ENCODE results near the gene HEPN1.

DNA sequence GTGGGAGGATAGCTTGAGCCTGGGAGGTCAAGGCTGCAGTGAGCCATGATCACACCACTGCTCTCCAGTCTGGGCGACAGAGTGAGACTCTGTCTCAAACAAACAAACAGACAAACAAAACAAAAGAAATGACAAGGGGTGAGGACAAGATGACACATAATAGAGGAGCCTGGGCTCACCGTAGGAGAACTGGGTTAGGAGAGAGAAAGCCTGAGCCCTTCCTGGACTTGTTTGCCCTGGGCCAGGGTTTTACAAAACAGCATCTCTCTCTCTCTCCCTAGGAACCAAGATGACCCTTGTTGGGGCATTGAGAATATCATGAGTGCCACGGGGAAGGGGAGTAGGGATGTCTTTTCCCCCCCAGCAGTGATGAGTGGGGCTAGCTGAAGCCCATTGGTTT lies 38.1 kb upstream of the HEPN1 start:
- TF ChIP-seq, protein P1, sequence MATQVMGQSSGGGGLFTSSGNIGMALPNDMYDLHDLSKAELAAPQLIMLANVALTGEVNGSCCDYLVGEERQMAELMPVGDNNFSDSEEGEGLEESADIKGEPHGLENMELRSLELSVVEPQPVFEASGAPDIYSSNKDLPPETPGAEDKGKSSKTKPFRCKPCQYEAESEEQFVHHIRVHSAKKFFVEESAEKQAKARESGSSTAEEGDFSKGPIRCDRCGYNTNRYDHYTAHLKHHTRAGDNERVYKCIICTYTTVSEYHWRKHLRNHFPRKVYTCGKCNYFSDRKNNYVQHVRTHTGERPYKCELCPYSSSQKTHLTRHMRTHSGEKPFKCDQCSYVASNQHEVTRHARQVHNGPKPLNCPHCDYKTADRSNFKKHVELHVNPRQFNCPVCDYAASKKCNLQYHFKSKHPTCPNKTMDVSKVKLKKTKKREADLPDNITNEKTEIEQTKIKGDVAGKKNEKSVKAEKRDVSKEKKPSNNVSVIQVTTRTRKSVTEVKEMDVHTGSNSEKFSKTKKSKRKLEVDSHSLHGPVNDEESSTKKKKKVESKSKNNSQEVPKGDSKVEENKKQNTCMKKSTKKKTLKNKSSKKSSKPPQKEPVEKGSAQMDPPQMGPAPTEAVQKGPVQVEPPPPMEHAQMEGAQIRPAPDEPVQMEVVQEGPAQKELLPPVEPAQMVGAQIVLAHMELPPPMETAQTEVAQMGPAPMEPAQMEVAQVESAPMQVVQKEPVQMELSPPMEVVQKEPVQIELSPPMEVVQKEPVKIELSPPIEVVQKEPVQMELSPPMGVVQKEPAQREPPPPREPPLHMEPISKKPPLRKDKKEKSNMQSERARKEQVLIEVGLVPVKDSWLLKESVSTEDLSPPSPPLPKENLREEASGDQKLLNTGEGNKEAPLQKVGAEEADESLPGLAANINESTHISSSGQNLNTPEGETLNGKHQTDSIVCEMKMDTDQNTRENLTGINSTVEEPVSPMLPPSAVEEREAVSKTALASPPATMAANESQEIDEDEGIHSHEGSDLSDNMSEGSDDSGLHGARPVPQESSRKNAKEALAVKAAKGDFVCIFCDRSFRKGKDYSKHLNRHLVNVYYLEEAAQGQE (IDR thresholded peaks at IDR 0.05; ENCODE audit: borderline replicate concordance) = no peak
- TF ChIP-seq, protein P2, sequence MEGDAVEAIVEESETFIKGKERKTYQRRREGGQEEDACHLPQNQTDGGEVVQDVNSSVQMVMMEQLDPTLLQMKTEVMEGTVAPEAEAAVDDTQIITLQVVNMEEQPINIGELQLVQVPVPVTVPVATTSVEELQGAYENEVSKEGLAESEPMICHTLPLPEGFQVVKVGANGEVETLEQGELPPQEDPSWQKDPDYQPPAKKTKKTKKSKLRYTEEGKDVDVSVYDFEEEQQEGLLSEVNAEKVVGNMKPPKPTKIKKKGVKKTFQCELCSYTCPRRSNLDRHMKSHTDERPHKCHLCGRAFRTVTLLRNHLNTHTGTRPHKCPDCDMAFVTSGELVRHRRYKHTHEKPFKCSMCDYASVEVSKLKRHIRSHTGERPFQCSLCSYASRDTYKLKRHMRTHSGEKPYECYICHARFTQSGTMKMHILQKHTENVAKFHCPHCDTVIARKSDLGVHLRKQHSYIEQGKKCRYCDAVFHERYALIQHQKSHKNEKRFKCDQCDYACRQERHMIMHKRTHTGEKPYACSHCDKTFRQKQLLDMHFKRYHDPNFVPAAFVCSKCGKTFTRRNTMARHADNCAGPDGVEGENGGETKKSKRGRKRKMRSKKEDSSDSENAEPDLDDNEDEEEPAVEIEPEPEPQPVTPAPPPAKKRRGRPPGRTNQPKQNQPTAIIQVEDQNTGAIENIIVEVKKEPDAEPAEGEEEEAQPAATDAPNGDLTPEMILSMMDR (IDR thresholded peaks at IDR 0.05; ENCODE audit: poor library complexity, severe bottlenecking) = no peak
- no peak for TF ChIP-seq POLR2AphosphoS5 (IDR thresholded peaks at IDR 0.05)
- no peak for TF ChIP-seq EP300 (conservative IDR thresholded peaks at IDR 0.05; ENCODE audit: poor library complexity, severe bottlenecking)
- TF ChIP-seq EZH2 (IDR thresholded peaks at IDR 0.05; ENCODE audit: borderline replicate concordance, insufficient read depth, low read length, poor library complexity, severe bottlenecking) = no peak
- no peak for TF ChIP-seq TAF1 (IDR thresholded peaks at IDR 0.05; ENCODE audit: low read depth)
- TF ChIP-seq SMC3 (conservative IDR thresholded peaks at IDR 0.05; ENCODE audit: poor library complexity) = no peak
- TF ChIP-seq MXI1 (conservative IDR thresholded peaks at IDR 0.05; ENCODE audit: poor library complexity, severe bottlenecking) = no peak
- no peak for TF ChIP-seq RAD21 (conservative IDR thresholded peaks at IDR 0.05)
